NCI-H1417 treated with DMSO at 0.1 percent for 48 hours (cell line): Measurements from ENCODE around the gene KRTAP29-1.

Experiments used
- DNase-seq: peaks from one replicate; lab custom pipeline; 2025; lab: John Stamatoyannopoulos, UW

The KRTAP29-1 gene

GRCh38 chr17:41327411-41328120, 24.9 kb upstream of the KRTAP29-1 start:
- no peak for DNase-seq

GRCh38 chr17:41326173-41327145, 23.8 kb upstream of the KRTAP29-1 start:
- no peak for DNase-seq

- DNase-seq, result no peak
These were observed 23.0 kb upstream of the KRTAP29-1 start for GRCh38 chr17:41325611-41326010.

GRCh38 chr17:41325126-41325525, 22.5 kb upstream of the KRTAP29-1 start:
- DNase-seq, result no peak

DNA sequence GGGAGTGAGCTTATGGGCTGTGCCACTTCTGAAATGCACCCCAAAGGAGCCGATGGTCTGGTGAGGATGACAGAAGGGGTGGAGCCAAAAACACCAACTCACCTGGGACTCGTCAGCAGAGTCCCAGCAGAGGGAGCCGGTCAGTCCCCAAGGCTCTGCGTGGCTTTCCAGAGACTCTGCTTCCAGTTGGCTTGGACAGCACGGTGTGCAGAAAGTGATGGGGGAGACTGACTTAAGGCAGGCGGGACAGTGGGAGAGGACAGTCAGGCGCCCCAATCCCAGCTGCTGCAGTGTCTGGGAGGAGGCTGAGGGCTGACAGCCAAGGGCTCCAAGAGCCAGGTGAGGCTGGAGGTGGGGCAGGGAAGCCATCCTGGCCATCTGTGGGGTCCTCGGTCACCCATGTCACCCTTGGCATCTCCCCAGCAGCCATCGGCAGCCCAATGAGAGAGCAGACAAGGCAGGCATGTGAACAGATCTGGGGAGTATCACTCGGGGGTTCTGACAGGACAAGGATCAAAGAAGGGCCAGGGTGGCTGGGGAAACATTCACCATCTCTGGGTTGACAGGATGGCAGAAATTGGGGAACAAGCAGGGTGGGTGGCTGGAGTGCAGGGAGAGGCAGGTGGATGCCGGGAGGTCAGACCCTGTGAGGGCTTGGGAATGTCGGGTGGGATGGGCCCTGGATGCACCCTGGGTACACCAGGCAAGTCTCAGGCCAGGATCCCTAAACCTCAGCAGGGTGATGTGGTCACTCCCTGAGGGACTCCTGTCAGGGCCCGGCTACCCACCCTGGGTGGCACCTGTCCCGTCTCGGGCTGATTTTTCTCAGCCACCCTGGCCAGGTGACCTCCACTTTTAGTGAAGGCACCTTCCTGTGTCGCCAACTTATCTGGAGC, 21.8 kb upstream of the KRTAP29-1 start:
- DNase-seq, result no peak

GRCh38 chr17:41322903-41323895, 20.5 kb upstream of the KRTAP29-1 start:
- DNase-seq, result no peak

DNA sequence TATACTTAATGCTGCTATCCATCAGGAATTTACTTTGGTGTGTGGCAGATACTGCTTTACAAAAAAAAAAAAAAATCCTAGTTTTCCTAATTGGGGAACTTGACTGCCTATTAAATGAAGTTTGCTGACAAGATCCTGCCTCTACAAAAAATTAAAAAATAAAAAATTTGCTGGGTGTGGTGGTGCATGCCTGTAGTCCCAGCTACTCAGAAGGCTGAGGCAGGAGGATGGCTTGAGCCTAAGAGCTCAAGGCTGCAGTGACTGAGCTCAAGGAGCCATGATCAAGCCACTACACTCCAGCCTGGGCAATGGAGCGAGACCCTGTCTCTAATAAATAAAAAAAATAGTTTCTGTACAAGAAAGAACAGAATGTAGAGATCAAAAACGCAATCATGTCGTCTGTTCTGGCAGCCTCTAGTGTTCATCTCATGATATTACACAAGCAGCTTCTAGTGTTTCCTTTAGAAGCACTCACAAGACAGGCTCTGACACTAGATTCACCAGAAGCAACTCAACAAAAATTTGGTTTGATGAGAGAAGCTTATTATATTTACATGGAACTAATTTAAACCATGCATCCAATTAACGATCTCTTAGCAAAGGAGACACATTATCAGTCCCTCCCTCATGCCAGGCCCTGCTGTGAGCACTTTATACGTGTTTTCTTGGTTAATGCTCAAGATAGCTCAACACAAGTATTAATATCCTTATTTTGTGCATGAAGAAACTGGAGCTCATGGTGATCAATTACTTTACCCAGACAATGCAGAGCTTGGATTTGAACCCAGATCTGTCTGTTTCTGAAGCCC, 19.6 kb upstream of the KRTAP29-1 start:
- peak; percentile 11 for DNase-seq

DNA sequence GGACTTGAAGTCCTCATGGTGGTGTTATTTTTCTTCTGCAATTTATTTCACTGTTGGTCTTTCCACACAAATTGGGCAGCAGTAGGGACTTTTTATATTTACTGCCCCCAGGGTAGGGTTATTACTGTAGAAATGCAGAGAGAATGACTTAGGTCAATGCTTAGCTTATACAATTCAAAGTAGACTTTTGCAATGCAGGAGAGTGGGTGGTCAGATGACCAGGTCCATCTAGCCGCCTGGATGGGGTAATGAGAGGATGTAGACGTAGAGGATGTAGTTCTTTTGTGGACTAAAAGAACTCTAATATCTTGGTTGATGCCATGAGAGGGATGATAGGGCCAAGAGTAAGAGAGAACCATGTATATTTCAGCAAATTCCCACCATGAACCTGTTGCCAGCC, 15.6 kb upstream of the KRTAP29-1 start:
- DNase-seq, result no peak

DNA sequence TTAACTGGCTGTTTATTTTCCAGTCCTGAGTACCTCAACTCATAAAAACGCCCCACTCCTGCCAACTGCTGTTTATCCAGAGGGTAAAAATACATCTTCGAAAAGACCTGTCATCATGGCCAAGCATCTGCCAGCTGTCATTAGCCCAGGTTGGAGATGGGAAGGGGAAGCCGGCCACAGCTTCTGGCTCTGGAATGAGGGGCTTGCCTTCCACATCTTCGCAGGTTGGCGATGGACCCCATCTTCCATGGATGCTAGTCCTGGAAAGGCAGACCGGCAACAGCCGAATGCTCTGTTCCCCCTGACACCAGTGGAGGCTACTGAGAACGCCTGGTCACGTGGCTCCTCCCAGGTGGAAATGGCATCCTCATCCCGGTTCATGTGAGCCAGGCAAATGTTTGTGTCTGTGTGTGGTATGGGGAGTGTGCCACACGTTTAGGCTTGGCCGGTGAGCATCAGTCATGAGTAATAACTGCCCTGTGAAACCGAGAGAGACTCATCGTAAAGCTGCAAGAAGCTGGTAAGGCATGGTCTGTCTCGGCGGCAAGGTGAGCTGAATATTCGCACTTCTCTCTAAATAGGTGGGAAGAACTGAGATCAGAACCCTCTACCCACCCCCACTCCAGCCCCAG, 13.3 kb upstream of the KRTAP29-1 start:
- no peak for DNase-seq

DNA sequence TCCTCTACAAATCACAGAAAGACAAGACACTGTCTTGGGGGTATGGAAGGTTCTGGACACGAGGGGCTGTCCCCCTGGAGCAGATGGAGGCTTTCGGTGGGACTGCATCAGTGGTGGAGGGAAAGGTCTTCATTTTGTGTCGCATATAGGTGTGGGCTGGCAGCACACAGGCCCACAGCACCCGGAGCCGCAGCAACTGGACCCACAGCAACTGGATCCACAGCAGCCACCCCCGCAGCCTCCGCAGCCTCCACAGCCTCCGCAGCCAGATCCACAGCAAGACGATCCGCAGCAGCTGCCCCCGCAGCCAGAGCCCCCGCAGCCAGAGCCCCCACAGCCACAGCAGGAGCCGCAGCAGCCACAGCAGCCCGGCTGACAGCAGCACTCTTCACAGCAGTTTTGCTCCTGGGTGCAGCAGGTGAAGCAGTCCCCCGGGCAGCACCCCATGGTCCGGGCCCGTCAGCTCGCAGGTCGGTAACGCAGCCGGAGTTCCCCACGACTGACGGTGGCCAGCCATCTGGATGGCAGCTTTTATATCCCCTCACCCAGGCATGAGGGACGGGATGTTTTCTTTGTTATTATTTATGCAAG, 12.6 kb upstream of the KRTAP29-1 start, which contains the start of gene KRTAP17-1:
Gene KRTAP17-1, minus strand, starts transcription at position 507 of the 591 bp plus-strand sequence. Its CDS starts 60 bp downstream, at position 447.
- DNase-seq, result no peak

DNA sequence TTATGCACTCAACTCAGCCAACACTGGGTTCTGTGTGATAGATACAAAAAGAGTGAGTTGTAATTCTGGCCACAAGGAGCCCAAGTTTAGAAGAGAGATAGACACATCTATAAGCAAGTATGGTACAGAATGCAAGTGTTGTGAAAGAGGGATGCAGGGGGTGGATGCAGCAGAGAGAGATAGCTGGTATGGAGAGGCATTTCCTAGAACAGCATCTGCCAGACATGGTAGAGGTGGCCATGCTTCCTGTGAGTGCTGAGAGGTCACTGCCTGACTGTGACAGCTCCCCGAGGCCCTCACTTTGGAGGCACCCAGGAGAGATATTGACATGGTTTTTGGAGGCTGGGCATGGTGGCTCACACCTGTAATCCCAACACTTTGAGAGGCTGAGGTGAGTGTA, 8.5 kb upstream of the KRTAP29-1 start:
- DNase-seq, result no peak

- no peak for DNase-seq
These were observed 6.3 kb upstream of the KRTAP29-1 start, which contains the start of gene KRTAP16-1 for GRCh38 chr17:41308918-41309359. KRTAP16-1 (minus strand) TSS chr17:41309309; CDS start chr17:41309253, 56 bp downstream.

DNA sequence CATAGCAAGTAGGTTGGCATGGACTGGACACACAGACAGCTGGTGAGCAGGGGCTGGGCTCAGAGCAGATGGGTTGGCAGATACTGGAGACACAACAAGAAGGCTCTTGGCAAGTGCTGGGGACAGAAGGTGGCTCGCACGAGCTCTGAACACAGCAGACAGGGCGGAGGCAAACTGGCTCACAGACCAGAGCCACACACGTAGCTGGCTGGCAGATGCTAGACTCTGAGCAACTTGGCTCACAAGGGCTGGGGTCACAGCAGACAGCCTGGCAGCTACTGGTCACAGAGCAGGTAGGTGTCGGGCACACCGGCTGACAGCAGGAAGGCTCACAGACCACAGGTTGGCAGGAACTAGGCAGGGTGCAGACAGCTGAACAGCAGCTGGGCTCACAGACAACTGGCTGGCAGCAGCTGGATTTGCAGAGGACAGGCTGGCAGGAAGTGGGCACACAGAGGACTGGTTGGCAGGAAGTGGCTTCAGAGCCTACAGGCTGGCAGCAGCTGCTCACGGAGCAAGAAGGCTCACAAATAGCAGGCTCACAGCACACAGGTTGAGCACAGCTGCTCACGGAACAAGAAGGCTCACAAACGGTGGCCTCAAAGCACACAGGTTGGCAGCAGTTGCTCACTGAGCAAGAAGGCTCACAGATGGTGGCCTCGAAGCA, 5.7 kb upstream of the KRTAP29-1 start:
- DNase-seq, result no peak

DNA sequence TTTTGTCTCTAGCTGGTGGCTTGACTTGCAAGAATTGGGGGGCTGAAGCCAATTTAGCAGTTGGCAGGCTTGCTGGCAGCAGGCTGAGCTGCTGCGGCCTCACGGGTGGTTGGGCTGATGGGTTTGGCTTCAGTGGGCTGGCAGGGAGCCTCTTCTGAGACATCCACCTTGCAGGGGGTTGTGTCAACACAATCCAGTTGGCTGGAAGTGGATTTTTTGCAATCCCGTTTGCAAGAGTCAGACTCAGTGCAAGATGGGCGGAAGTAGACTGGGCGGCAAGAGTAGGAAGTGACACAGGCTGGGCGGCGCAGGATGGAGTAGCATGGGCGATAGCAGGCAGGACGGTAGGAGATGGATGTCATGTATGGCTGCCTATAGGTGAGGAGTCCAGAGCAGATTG, 5.0 kb upstream of the KRTAP29-1 start:
- no peak for DNase-seq

DNA sequence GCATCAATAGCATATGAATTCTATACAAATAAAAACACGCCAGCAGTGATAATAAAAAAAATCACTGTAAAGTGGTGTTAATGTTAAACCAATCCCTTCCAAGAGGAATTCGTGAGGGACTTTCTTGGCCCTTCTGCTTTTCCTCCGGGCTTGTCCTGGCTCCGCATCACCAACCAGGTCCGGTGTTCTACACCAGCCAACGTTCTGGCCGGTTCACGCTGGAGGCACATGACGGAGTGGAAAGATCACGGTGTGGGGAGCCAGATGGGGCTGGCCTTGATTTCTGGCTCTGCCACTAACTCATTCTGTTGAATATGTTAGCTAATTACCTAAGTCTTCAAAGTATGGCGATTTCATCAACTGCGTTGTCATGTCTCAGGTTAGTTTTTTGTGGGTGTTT, 1.4 kb upstream of the KRTAP29-1 start:
- DNase-seq, result no peak

DNA sequence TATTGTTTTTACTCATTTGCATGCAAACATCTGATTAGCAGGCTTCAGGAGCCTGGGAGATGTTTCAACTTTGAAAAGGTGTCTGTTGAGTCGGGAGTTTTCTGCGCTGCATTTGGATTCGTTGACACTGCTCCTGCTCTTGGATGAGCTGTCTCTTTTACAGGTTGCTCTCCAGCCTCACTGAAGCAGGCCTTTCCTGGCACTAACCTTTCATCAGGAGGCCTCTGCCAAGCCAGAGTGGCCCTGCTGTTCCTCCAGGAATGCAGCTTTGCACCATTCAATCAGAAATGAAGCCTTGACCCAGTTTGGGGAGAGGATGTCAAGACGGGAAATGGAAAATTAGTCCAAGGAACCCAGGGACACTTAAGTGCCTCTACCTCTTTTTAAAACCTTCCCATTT, 330 bp upstream of the KRTAP29-1 start:
- DNase-seq, result no peak

DNA sequence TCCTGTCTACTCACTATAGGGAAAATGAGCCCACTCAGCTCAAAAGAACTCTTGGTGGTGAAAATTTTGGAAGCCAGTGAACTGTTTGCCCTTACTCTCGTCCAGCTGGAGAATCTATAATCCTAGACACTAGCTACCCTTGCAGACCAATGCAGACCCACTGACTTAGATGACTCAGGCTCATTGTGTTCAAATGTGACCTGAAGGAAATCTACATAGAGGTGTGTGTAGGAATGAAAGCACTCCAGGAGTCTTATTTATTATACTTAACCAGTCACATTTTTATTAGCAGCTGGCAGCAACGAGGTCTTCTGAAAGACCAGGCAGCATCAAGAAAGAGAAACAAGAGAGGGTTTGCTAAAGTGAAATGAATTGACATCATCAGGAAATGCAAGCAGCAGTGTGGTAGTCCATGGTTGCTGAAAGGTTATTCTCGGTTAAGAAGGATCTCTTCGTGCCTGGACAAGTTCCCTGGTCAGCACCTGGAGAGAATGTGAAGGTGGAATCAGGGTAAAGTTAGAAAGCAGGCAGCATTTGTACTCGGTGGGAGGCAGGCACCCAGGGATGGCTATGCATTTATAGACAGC, 1.4 kb downstream of the KRTAP29-1 start:
- DNase-seq, result no peak
